Amygdala (tissue), 56 donors: ENCODE measurements around the gene SUMO1.
A peak's percentile ranks its signal among the peaks of the same experiment; 100 is the strongest.
"Not testable (repeated sequence)": the region's sequence is repeated elsewhere in the genome, so short reads cannot be mapped to it uniquely, and the experiment has no call there.

Experiments used
- DNase-seq, 56 donors: peaks; one replicate each; lab custom pipeline; 2025; lab: John Stamatoyannopoulos, UW

SUMO1 gene

DNA sequence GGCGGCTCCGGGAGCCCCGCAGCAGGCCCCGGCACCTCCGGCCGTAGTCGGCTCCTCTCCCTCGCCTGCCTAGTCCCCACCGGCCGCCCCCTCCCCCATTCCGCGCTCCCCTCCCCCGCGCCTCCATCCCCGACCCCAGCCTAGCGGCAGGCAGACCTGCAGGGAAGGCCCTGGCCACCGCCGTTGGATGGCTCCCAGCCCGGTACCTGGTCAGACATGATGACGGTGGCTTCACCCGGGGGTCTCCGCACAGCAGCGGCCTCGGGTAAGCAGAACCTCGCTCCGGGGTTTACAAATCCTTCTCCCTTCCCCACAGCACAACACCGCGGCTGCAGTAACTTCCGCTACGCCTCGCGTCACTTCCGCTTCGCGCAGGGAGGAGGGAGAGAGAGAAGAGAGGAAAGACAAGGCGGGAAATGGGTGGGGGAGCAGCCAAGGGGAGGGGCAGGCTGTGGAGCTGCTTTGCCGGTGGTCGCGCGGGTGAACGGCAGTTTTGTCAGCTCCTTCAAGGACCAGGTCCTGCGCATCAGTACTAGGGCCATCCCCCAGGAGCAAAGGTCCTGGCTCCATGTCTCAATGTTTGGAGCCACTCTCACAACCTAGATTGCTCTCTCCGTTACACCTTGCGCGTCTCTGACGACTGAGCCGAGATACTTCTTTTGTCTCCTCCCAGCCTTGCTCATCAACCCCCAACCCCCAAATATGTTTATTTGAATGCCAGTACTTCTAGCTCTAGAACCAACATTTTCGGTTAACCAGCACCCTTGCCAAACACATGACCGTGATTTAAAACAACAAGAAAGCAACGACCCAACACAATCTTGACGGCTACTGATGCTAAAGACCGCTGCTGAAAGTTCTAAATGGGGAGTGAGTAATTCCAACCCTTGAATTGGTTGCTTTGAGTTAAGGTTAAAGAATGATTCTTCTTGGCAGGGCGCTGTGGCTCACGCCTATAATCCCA, at the start of gene SUMO1:
Gene SUMO1 (minus strand): TSS at position 364 of the 964 bp plus-strand sequence. CDS start 146 bp downstream, at position 218.
- peak; percentile 48 to 93 (median 84) for DNase-seq

DNA sequence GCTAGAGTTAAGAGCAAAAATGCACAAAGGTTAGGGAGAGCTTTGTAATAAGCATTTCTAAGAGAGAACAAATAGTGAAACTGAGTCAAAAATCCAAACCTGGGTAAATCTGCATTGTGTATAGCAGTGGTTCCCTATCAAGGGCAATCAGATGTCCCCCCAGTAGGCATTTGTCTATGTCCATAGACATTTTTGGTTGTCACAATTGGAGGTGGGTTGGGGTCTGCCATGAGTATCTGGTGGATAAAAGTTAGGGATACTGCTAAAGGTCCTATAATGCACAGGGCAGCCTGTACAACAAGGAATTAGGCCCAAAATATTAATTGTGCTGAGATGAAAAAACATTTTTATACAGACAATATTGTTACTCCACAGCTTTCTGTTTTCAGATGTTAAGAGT, 48.2 kb upstream of the SUMO1 start:
- DNase-seq, result no peak

DNA sequence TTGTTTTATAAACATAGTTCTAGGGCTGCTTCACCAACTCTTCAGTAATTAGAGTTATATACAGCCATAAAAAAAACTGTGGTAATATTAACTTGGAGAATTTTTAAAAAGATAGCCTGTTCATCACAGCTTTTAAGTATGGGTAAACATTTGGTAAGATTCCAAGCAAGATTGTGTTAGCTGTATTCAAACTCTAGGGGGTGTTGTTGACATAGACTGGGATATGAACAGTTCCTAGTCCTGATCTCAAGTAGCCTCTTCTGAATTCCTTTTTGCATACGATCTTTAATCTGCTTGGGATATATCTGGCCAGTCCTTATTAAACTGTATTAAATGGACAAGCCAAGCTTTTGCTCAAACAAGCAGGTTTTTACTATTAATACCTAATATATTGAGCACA, 40.5 kb upstream of the SUMO1 start:
- DNase-seq, result no peak

DNA sequence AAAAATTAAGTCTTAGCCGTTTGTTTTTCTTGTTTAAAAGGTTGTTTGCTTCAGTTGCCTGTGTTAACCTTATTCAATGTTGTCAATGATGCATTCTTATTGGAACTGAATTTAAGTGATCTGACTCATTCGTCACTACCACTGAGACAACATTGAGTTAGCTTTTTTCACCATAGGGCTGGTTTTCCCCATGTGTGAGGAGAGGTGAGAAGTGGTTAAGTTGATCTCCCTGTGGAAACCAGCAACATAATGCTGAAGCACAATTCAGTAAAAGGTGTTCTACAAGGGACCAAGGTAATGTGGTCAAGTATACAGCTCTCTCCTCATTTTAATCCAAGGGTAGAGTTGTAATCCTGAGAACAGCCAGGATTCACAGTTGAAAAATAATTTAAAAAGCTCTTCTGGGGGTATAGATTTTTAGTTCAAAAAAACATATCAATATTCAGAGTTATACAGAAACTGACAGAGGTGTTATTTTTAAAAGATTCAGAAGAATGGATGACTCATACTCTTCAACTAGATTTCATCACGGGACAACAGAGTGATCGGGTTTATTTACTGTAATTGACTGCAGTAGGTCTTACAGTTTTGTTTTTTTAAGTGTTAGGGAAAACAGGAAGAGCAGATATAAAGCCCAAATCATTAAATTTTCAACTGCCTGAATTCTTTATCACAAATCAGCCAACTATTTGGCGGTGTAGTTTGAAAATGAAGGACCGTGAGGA, 39.8 kb upstream of the SUMO1 start:
- DNase-seq, result no peak

DNA sequence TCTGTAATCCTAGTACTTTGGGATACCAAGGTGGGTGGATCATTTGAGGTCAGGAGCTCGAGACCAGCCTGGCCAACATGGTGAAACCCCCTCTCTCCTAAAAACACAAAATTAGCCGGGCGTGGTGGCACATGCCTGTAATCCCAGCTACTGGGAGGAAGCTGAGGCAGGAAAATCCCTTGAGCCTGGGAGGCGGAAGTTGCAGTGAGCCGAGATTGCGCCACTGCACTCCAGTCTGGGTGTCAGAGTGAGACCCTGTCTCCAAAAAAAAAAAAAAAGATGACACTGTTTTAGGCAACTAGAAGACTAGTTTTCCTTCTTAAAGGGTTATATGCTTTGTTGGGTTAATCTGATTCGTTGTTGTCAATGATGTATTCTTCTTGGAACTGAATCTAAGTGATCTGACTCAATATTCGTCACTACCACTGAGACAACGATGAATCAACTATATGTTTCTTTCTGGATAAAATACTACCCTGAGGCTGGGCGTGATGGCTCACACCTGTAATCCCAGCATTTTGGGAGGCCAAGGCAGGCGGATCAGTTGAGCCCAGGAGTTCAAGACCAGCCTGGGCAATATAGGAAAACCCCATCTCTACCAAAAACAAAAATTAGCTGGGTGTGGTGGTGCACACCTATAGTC, 37.8 kb upstream of the SUMO1 start:
- DNase-seq, result not testable (repeated sequence)

DNA sequence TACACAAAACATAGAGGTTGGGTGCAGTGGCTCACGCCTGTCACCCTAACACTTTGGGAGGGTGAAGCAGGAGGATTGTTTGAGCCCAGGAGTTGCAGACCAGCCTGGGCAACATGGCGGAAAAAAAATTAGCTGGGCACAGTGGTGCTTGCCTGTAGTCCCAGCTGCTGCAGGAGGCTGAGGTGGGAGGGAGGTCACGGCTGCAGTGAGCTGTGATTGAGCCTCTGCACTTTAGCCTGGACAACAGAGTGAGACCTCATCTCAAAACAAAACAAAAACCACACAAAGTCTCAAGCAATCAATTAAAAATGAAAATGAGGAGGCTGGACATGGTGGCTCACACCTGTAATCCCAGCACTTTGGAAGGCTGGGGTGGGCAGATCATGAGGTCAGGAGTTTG, 32.1 kb upstream of the SUMO1 start:
- no peak for DNase-seq

DNA sequence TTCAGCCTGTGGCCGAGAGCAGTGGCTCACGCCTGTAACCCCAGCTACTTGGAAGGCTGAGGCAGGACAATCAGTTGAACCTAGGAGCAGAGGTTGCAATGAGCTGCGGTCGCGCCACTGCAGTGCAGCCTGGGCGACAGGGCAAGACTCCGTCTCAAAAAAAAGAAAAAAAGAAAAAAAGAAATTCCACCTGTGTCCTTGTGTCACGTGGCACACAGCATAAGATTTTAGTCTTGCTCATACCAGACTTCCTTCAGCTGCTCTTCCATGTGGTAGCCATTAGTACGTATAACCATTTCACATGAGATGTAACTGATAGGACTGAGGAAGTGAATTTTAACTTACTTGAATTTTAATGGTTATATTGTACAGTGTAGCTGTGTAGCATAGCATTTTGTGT, 31.2 kb upstream of the SUMO1 start:
- no peak for DNase-seq

DNA sequence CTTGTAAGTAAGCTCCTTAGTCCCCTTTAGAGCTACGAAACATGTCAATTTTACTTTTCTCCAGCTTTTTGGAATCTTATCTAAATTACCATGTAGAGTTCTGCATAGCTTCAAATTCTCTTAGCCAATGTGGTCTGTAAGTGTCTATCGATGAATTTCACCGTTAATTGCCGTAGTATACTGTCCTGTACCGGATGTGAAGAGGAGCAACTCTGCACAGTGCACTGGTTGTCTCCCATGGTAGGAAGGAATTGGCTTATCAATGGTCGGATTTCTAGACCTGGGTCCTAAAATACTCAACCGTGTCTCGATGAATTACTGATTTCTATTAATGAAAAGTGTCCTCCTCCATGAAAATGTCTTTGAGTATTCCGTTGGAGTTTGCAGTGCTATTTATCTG, 29.1 kb upstream of the SUMO1 start:
- no peak for DNase-seq

DNA sequence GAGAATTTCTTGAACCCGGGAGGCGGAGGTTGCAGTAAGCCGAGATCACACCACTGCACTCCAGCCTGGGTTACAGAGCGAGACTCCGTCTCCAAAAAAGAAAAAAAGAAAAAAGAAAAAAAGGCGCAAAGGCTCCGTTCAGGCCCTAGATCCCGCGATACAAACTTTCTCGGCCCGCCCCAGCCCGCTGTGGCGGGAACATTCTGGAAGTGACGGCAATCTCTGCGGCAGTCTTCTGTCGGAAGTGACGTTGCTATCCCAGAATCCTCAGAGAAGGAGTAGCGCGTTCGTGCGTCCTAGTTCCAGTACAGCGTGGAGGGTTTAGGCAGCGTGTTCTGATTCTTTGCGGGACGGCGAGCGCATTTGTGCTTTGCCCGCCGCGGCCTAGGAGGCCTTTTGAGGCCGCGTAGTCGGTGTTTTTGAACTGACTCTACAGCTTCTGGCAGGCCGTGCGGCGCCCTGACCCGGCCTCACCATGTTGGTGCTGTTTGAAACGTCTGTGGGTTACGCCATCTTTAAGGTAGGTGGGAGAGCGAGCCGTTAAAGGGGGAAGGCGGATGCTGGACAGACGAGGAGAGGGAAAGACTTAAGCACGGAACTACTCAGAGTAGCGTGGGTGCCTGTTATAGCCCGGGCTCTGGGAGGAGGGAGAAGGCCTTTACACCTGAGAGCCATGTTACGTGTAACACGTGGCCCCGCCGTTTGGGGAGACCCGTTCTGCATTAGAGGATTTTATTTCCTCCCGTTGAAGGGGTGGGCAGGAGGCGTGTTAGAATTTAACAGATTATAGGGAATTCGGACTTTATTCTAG, 27.3 kb upstream of the SUMO1 start, which contains the start of gene NOP58:
Gene NOP58 (plus strand): TSS at position 297 of the 811 bp plus-strand sequence. CDS start 179 bp downstream, at position 476.
- DNase-seq, result peak; percentile 39 to 96 (median 87)

DNA sequence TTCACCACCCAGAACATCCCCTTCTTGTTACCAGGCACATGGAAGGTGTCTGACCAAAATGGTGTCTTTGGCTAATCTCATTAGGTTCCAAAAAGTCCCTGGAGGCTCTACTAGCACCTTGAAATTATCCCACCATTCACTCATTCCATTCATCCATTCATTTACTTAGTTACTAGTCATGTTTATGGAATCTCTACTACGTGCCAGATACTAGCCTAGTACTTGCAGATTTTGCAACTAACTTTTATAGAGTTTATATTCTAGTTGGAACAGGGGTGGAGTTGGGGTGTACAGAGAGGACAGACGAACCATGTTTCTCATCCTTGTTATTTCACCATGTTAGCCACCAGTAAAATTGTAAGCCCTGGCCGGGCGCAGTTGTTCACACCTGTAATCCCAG, 23.1 kb upstream of the SUMO1 start:
- no peak for DNase-seq

DNA sequence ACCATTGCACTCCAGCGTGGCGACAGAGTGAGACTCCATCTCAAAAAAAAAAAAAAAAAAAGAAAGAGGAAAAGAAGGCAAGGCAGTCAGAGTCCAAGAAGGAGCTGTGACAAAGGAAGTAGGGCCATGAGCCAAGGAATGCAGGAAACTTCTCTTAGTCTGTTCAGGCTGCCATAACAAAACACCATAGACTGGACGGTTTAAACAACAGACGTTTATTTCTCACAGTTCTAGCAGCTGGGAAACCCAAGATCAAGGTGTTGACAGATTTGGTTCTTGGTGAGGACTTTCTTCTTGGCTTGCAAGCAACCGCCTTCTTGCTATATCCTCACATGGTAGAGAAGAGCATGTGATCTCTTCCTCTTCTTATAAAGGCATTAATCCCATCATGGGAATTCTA, 13.1 kb upstream of the SUMO1 start:
- no peak for DNase-seq

DNA sequence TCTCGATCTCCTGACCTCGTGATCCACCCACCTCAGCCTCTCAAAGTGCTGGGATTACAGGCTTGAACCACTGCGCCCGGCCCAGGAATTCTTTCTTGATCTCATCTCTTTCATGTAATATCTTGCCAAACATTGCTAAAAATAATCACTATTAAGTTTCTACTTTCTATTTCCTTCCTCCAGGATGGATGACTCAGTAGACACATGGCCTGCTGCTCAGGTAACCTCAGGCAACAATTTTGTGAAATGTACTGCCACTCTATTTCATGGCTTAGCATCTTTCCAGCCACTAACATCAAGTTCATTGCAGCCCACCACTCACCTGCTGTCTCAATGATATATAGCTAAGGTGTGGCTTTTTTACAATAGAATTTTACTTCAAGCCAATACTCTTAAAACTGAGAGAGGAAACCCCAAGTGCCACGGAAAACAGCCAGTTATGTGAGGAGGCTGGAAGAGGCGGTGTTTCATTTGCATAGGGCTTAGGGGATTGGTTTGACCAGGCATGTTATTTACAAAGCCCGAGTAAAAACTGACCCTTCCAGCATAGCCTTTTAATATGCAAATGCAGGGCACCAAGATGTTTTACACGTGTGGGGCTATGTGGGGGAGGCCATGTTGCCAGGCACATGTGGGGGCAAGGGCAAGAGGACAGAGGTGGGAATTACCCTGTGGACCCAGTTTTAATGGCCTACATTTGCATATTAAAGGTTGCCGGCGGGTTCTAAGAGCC, 11.3 kb upstream of the SUMO1 start:
- DNase-seq, result no peak

DNA sequence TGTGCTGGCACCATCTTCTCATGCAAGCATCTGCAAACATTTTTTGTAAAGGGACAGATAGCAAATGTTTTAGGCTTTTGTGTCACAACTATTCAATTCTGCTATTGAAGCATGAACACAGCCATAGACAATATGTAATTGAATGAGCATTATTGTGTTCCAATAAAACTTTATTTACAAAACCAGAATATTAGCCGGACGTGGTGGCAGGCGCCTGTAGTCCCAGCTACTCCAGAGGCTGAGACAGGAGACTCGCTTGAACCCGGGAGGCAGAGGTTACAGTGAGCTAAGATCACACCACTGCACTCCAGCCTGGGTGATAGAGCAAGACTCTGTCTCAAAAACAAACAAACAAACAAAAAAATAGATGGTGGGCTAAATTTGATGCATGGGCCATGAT, 9.3 kb upstream of the SUMO1 start:
- not testable (repeated sequence) for DNase-seq

DNA sequence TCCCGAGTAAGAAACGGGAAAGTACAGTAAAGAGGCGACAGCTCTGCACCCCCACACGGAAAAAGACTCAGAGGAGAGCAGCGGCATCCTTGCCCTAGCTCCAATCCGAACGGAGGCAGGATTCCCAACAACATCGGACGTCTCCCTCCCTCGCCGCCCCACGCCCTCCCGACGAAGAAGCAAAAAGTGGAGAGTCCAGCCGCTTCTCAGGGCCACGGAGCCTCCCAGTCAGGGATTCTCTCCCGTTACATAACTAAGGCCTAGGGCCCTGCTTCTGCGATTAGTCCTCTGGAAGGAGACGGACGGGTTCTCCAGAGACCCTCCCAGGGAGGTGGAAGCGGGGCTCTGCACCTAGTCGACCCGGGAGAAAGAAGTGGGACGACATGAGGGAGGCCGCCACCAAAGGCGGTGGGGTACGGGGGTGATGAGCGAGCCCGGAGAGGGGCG, 587 bp downstream of the SUMO1 start:
- DNase-seq, result peak in 41 of 56 donors; percentile 2 to 63 (median 36)

DNA sequence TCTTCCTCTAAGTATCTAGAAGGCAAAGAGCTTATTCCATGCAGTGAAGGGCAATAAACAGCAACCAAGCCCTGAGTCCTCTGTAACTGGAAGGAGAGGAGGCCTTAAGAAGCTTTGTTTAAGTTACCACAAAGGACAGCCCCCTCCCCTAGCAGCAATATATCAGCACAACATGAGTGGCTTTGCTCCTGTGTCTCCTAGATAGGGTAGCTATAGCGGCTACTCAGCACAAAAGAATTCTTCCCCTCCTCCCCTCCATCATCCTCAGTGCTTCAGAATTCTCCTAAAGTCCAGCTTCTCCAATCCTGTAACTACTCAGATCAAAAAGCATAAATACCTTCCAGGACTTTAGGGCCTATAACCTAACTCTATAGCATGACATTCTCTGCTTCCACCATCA, 16.5 kb downstream of the SUMO1 start:
- DNase-seq, result no peak

DNA sequence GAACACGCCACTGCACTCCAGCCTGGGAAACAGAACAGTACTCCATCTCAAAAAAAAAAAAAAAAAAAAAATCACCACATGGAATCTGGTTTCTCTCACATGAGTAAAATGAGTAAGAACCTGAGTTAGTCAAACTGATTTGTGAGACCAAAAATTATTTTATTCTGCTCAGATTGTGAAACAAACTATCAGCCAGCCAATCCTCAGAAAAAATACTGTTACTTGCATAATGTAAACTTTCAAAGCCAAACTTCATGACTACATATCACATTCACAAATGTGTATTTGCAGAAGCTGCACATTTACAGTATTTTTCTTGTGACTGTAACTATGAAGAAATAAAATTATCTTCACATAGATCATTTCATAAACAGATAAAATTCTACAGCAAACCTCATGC, 23.2 kb downstream of the SUMO1 start:
- no peak for DNase-seq

DNA sequence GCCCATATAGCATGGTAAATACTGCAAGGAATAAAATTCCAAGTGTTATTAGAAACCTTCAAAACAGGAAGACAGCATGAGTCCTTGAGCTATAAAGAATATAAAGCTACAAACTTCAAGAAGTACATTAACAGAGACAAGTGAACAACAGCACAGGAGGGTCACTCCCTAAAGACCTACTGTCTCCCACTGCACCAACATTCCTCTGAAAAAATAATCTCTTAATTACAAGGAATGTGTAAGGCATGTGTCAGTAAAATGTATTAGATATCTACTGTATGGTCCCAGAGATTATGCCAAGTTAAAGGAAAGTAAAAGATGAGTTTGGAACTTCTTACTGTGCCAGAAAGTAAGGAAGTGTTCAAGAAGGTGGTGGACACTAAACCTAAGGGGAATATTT, 29.9 kb downstream of the SUMO1 start:
- DNase-seq, result no peak

DNA sequence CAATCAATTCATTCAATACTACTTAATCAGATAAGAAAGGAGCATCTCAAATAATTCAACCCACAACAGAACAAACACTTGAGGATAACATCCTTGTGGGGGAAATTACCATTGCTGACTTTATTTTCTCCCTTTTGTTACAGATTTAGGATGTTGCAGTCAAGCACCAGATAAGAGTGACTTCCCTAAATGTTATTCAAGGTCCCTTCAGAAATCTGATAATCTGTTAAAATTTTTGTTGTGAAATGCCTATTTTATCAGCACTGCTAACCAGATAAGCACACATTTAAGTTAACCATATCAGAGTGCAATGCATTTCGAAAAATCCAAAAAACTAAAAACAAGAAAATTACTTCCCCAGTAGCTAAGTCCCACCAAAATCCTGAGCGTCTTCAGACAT, 33.5 kb downstream of the SUMO1 start:
- DNase-seq, result no peak

DNA sequence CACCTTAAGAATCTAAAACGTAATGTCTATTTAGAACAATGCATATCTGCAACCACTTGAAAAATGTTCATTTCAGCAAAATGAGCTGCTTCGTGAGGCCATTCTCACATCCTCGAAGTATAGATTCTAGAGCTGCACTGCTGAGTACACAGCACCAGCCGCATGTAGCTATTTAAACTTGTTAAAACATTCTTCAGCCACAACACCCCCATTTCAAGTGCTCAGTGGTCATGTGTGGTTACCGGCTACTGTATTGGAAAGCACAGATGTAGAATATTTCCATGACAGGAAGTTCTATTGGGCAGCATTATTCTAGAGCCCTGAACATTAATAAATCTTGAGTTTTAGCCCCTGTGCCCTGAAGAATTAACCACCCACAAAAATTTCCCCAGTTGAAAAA, 35.0 kb downstream of the SUMO1 start:
- DNase-seq, result no peak
